ENCODE measurements around the gene NOD1. TPM values are rescaled to one million over a fixed set of nuclear protein-coding genes. Genes with fewer than 3 reads are reported as not detected.

NOD1 gene
- total and polyA plus RNA-seq, 2 of the 13 experiments (the other 11 are each of a cell fraction or from before 2014, with no cell fraction given) = 1.7 to 2.9 TPM

- Histone ChIP-seq H2AFZ (ENCODE audit: low read length) (no peak overlapping the region), H3K4me3 (replicated peaks in 1 of 3; ENCODE audit: insufficient read depth in 1 of 3, low read depth in 2 of 3, low read length in 3 of 3) (no peak overlapping the region), H3K27ac (ENCODE audit: extremely low read length, insufficient read depth, low read length) (no peak overlapping the region), H3K9ac (ENCODE audit: insufficient read depth, low read depth, low read length) (no peak overlapping the region), H3K36me3 (replicated peaks in 1 of 2; ENCODE audit: control insufficient read depth in 1 of 2, insufficient read depth in 2 of 2, low read length in 2 of 2) (no peaks in the 10 kb centered on the region), H3K9me3 (ENCODE audit: low read length) (no peaks in the 10 kb centered on the region), H3K4me2 (ENCODE audit: low read depth, low read length) (no peak overlapping the region), H3K27me3 (ENCODE audit: control insufficient read depth in 1 of 2, insufficient read depth in 2 of 2, low read length in 2 of 2) (no peaks in the 10 kb centered on the region), H3K4me1 (ENCODE audit: insufficient read depth, low read length) (peaks cover 19% of the 10 kb centered on the region), H4K20me1 (ENCODE audit: insufficient read depth, low read length) (no peaks in the 10 kb centered on the region), H3K79me2 (ENCODE audit: insufficient read depth, low read length) (no peaks in the 10 kb centered on the region)
- no peak for ATAC-seq
- no peak for TF ChIP-seq PLRG1 (conservative IDR thresholded peaks at IDR 0.05)
- TF ChIP-seq REST (IDR thresholded peaks at IDR 0.05; ENCODE audit: borderline replicate concordance in 1 of 2, low read depth in 1 of 2, low read length in 2 of 2) = no peak
- no peak for TF ChIP-seq ZNF142 (CRISPR knock-in tag; IDR thresholded peaks at IDR 0.05)
- no peak for TF ChIP-seq HOXD1 (CRISPR knock-in tag; IDR thresholded peaks at IDR 0.05)
- TF ChIP-seq KAT7 (CRISPR knock-in tag; IDR thresholded peaks at IDR 0.05; ENCODE audit: borderline replicate concordance) = no peak
- TF ChIP-seq, protein P1, sequence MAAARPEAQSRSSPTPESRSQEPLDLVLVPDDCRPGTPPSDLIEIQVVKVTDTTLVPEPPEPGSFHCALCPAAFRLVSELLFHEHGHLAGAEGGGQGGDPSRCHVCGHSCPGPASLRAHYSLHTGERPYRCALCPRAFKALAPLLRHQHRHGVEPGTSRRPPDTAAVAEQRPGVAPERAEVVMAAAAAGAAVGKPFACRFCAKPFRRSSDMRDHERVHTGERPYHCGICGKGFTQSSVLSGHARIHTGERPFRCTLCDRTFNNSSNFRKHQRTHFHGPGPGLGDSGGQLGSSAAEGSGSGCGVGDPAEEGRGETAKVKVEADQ (CRISPR knock-in tag; IDR thresholded peaks at IDR 0.05; ENCODE audit: borderline replicate concordance) = no peak
- TF ChIP-seq TBL1XR1 (IDR thresholded peaks at IDR 0.05; ENCODE audit: borderline replicate concordance, low read length, partially characterized antibody) = no peak
- no peak for TF ChIP-seq ZNF598 (CRISPR knock-in tag; IDR thresholded peaks at IDR 0.05; ENCODE audit: borderline replicate concordance)
- TF ChIP-seq, protein P2, sequence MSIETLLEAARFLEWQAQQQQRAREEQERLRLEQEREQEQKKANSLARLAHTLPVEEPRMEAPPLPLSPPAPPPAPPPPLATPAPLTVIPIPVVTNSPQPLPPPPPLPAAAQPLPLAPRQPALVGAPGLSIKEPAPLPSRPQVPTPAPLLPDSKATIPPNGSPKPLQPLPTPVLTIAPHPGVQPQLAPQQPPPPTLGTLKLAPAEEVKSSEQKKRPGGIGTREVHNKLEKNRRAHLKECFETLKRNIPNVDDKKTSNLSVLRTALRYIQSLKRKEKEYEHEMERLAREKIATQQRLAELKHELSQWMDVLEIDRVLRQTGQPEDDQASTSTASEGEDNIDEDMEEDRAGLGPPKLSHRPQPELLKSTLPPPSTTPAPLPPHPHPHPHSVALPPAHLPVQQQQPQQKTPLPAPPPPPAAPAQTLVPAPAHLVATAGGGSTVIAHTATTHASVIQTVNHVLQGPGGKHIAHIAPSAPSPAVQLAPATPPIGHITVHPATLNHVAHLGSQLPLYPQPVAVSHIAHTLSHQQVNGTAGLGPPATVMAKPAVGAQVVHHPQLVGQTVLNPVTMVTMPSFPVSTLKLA (IDR thresholded peaks at IDR 0.05) = no peak
- no TSS peak for BruUV-seq (replicated peaks)
- no peak for DNase-seq (ENCODE audit: low spot score)
- intact Hi-C loops (cut with micrococcal nuclease; ENCODE audit: unreplicated experiment) = no loop called here
- ChIA-PET CTCF (ENCODE audit: low intra/inter-chr PET ratio, low total read pairs) (no interaction called here), POLR2A (no interaction called here)
- in situ Hi-C loops (cut with HindIII; ENCODE audit: extremely low pct_ligation_motif_present, low pct_unique_long_range_greater_than_20kb) = no loop called here
- no peak for FAIRE-seq
- 95% methylated on average over 4 of the region's 4 CpGs for WGBS (ENCODE audit: low lambda C conversion rate)
Observed at GRCh38 chr7:30467271-30467670, 11.3 kb downstream of the NOD1 start.

Measured in HepG2 (cell line).